Choroid plexus epithelial cell (primary cell): Measurements from ENCODE around the gene ATP11C.

Experiments
- DNase-seq: peaks from one replicate; pipeline ENCODE4 v3.0.0-alpha.2; 2010; ENCODE audit warnings: low read depth
- H3K4me3 ChIP-seq: 2 replicates; pipeline ENCODE4 v1.5.1; 2011; ENCODE audit warnings: low read depth, mild to moderate bottlenecking, control low read depth, low read length, moderate library complexity
- TF ChIP-seq, protein P1 (sequence below): conservative IDR thresholded peaks from 2 replicates; pipeline ENCODE4 v1.5.1; 2011; ENCODE audit warnings: low read depth, mild to moderate bottlenecking, control low read depth, inconsistent platforms, low read length, moderate library complexity

The ATP11C gene

DNA sequence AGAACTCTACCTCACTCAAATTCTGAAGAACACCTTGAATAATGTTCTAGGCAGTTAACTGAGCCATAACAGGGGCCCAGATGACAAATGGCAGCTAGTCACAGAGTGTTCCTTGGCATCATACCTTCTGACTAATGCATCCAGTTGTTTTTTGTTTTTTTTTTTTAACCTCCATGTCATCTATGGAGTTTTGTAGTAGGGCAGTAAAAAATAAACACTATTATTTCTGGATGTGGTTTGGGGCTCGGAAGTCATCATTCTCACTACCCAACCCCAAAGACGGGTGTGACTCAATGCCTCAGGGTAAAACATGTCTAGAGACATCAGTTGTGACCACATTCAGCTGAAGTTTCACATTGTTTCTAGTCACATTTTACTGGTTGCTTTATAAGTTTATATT lies 193.7 kb downstream of the ATP11C start:
- H3K4me3 ChIP-seq: no peak overlapping the region
- DNase-seq: no peak
- TF ChIP-seq, protein P1, sequence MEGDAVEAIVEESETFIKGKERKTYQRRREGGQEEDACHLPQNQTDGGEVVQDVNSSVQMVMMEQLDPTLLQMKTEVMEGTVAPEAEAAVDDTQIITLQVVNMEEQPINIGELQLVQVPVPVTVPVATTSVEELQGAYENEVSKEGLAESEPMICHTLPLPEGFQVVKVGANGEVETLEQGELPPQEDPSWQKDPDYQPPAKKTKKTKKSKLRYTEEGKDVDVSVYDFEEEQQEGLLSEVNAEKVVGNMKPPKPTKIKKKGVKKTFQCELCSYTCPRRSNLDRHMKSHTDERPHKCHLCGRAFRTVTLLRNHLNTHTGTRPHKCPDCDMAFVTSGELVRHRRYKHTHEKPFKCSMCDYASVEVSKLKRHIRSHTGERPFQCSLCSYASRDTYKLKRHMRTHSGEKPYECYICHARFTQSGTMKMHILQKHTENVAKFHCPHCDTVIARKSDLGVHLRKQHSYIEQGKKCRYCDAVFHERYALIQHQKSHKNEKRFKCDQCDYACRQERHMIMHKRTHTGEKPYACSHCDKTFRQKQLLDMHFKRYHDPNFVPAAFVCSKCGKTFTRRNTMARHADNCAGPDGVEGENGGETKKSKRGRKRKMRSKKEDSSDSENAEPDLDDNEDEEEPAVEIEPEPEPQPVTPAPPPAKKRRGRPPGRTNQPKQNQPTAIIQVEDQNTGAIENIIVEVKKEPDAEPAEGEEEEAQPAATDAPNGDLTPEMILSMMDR: no peak

DNA sequence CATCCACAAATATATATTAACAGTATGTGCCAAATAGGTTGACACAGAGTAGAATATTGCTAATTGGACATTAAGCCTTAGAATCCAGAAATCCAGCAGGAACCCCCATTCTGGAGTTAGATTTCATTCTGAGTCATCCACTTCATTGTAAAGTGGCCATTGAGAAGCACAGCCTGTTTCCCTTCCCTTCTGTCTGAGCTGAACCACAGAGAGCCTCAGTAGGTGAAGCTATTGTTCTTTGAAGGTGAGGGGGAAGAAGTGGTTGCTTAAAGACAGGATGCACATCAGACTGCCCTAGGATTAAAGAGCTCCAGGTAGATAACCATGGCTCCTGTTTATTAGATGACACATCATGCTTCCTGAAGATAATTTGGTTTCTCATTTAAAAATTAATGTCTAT lies 194.3 kb downstream of the ATP11C start:
- H3K4me3 ChIP-seq: no peak overlapping the region
- TF ChIP-seq, protein P1: no peak
- DNase-seq: peak; percentile 11

DNA sequence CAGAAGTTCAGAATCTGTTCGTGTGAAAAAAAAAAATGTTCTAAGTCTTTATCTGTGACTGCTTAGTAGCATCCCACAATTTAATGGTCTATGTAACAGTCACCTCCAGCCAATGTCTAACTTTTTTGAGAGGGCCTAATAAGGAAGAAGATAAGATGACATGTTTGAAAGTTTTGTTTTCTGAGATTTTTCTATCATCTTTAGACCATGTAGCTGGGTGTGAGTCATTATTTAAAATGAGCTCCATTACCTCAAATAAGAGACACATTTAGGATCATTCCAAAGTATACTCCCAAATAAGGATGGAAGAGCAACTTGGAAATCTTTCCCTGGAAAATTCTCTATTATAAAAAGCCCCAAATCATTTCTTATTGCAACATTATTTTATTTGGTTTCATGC lies 196.7 kb downstream of the ATP11C start:
- no peak overlapping the region for H3K4me3 ChIP-seq
- TF ChIP-seq, protein P1: no peak
- DNase-seq: no peak

DNA sequence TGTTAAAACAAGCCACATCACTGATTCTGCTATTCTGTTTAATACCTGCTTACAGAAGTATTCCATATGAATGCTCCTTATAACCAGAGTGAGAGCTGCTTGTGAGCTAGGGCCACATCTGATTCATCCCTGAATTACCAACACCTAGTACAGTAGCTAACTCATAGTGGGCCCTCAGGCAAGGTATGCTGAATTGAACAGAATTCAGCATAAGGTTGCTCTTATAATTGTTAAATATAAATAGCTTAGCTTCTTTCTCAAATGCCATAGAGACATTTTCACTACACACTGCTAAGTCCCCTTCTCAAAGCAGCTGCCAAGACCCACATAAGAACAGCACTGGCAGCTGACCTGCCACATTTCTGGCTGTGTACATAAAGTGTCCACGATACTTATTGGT lies 197.9 kb downstream of the ATP11C start:
- H3K4me3 ChIP-seq: no peak overlapping the region
- TF ChIP-seq, protein P1: no peak
- DNase-seq: no peak

DNA sequence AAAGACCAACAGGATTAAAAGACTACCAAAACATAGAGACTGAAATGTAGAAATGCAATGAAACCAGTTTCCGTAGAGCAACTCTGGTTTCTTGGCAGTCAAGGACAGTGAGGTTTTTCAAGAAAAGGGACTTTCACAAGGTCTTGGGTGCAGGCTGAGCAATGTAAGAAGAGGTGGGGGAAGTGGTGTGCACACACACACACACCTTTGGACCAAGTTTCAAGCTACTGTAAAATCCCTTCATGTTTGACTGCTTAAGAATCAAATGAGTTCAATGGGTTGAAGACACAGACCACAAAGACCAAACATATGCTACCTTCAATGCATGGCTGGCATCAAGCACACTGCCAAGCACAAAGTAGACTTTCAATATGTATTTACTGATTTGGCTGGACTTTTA lies 207.1 kb downstream of the ATP11C start:
- TF ChIP-seq, protein P1: no peak
- no peak for DNase-seq
- no peak overlapping the region for H3K4me3 ChIP-seq

DNA sequence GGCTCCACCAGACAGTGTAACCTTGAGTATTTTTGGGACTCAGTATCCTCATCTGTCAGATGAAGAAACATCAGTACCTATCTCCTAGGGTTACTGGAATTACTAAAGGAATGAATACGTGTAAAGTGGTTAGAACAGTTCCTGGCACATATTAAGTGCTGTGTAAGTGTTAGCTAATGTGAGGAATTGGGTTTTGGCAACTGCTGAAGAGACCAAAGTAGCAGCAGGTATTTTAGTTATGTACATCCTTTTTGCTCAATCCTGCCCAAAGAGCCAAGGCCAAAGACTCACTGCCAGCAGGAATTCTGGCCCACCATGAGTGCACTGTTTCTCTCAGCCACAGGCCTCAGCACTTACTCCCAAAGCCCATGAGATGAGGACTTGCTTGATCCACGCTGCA lies 208.2 kb downstream of the ATP11C start:
- DNase-seq: peak; percentile 11
- TF ChIP-seq, protein P1: no peak
- no peak overlapping the region for H3K4me3 ChIP-seq

DNA sequence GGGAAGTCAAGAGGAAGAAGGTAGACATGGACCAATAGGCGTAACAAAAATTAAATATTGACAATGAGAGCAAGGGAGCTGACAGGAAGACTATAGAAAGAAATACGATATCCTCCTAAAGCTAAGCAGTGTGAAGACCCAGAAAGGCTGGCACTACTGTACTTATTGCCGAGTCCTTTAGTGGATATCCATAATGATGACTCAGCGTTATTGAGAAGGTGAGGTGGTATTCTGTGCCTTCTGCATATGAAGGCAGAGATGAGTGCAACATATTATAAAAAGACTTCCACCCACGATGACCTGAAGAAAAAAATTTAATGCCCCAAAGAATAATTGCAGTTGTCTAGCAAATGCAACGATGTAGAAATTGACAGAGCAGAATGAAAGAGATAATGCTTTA lies 211.9 kb downstream of the ATP11C start:
- TF ChIP-seq, protein P1: no peak
- DNase-seq: no peak
- no peak overlapping the region for H3K4me3 ChIP-seq
